IPS DF 19.7 (cell line): ENCODE data around the gene SNRPF.

ENCODE experiments used
- DNase-seq: peaks from one replicate; pipeline ENCODE4 v3.0.0-alpha.2; 2013; ENCODE audit warnings: low read depth, low spot score

The SNRPF gene

DNA sequence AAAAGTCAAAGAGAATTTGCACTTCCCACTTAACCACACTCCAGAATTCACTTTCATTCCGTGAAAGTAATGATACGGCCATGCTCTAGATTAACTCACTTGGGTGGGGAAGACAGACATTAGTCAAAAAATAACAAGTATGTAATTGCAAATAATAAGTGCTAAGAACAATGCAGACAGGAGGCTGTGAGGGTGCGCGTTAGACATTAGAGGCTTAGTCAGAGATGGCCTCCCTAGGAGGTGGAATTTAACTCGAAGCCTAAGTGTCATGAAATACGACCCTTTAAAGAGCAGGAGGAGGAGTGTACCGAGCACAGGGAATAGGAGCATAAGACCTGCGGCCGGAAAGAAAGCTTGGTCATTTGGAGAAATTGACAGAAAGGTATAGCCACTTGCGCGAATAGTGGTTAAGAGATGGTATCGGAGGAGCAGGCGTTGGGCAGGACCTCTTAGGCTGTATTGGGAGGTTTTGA, 628 bp downstream of the SNRPF start:
- no peak for DNase-seq

- DNase-seq = no peak
Measured at GRCh38 chr12:95859947-95860850, 1.4 kb downstream of the SNRPF start.

- no peak for DNase-seq
Measured at GRCh38 chr12:95862038-95862437, 3.3 kb downstream of the SNRPF start.

DNA sequence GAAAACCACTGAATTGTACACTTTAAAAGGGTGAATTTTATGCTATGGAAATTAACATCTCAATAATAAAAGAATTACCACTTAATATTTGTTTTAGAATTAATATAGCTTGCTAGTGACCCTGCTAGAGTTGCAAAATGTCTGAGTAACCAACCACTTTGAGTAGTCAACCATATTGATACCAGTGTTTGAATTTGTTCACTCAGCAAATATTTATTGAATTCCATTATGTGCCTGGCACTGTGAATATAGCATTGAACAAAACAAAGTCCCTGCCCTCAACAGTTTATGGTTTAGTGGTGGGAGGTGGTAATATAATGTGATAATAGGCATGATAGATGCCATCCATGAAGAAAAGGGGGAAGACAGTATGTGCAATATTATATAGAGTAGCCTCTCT, 4.6 kb downstream of the SNRPF start:
- DNase-seq = no peak

DNA sequence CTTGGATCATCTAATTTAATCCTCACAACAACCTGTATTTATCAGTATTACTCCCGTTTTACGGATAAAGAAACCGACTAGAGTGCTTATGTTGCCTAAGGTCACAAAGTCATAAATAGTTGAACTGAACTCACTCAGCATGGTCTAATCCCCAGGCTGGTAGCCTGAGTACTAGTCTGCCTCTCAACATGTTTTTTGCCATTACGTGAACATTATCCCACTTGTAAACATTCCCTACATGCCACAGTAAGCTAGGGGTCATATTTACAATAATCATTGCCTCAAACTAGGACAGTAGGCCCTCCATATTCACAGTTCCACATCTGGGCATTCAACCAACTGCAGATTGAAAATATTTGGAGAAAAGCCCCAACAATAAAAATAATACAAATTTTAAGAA, 12.1 kb downstream of the SNRPF start:
- DNase-seq = no peak

- DNase-seq = peak; percentile 28
Measured at GRCh38 chr12:95874452-95874851, 15.7 kb downstream of the SNRPF start.

DNA sequence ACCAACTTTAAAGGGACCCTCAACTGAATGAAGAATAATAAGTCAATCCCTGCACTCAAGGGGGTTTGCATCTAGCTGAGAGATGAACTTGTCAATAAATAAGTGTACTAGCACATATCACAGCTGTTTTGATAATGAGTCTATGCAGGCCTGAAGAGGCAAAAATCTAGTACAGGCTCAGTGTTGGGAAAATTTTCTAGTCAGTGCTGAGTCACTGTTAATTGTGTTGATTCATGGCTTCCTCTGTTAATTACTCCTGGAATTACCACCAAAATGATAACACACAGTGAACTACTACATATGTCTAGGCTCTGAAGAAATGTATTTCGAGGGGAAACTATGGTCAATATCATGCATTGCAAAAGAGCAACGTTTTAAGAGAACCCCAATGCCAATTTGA, 18.9 kb downstream of the SNRPF start:
- no peak for DNase-seq

DNA sequence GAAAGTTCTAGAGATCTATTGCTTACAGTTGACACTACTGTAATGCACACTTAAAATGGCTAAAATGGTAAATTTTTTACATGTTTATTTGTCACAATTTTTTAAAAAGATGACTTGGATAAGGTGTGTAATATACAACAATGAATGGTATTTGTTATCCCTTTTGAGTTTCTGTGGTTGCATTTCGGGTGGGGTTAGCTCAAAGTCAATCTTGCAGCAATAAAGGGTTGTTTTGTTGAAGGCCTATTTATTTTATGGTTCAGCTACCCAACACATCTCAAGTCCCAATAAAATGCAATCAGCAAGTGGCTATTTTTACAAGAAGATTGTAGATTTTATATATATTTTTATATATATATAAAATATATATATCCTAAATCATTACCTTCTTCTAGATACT, 22.1 kb downstream of the SNRPF start:
- DNase-seq = no peak

- no peak for DNase-seq
Measured at GRCh38 chr12:95881331-95881955, 22.7 kb downstream of the SNRPF start.

DNA sequence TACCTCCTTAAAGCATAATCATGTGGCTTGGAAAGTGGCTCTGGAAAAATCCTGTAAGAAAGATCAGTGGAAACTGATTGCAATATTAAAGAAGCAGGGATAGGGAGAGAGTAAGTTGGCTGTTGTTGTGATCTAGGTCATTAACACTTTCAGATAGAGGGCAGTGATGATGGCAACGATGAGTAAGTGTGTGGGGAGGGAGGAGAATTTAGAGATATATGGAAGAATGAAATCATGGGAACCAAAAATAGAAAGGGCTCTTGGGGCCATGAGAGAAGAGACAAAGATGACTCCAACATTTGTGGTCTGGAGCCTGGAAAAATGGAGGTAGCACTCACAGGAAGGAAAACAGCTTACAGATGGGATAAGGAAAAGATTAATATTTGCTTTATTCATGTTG, 23.3 kb downstream of the SNRPF start:
- no peak for DNase-seq

- DNase-seq = no peak
Measured at GRCh38 chr12:95882873-95883272, 24.1 kb downstream of the SNRPF start.

GRCh38 chr12:95884998-95885397, 26.2 kb downstream of the SNRPF start:
- no peak for DNase-seq

- DNase-seq = no peak
Measured at GRCh38 chr12:95887311-95887710, 28.6 kb downstream of the SNRPF start.

DNA sequence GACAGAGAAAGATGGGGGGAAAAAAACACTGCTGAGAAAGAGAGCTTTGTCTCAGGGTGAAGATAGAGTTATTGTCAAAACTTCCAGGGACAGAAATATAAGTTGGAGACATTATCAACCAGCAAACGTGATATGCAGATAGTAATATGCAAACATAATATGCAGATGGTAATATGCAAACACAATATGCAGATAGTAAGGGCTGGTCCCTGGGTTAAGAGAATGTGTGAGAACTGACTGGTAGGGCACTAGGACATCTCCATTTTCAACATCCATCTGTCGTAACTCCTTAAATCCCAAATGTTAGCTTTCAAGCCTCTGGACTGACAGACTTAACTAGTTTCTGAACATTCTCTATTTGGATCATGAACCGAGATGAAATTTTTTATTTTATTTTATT, 32.2 kb downstream of the SNRPF start:
- DNase-seq = no peak

DNA sequence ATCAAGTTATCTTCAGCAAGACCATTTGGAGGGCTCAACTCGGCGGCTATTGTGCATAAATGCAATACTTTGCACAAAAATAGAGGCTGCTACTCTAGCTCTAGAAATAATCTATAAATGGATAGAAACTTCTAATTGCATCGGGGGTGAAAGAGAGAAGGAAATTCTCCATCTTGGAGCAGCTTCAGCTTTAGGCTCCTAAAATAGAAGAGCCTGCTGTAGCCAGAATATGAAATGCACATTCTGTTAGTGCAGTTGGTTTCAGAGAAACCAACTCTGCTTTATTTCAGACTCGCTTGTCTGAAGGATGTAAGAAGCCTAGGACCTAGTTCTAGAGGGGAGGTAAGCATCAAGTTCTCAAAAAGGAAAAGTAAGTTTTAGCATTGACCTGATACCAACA, 38.1 kb downstream of the SNRPF start:
- DNase-seq = no peak

GRCh38 chr12:95898081-95898480, 39.3 kb downstream of the SNRPF start:
- DNase-seq = no peak

- no peak for DNase-seq
Measured at GRCh38 chr12:95908573-95908972, 49.8 kb downstream of the SNRPF start.

DNA sequence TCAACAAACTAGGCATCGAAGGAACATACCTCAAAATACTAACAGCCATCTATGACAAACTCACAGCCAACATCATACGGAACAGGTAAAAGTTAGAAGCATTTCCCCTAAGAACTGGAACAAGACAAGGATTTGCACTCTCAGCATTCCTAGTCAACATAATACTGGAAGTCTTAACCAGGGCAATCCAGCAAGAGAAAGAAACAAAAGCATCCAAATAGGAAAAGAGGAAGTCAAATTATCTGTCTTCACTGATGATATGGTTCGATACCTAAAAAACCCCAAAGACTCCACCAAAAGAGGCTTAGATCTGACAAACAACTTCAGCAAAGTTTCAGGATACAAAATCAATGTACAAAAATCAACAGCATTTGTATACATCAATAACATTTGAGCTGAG, 51.1 kb downstream of the SNRPF start:
- DNase-seq = no peak
